MM.1S (cell line): Measurements from ENCODE around the gene KAT6B.
"Not testable (repeated sequence)": the region's sequence is repeated elsewhere in the genome, so short reads cannot be mapped to it uniquely, and the experiment has no call there.

Source experiments
- DNase-seq: peaks from one replicate; pipeline ENCODE4 v3.0.0-alpha.2; 2015
- H2AFZ ChIP-seq: fragments of 300-600 bp; sonication (generic); 2 replicates; pipeline ENCODE4 v1.6.0; 2016; ENCODE audit warnings: antibody characterized with exemption, low read length
- H3F3A ChIP-seq: fragments of 300-600 bp; sonication (generic); 2 replicates; pipeline ENCODE4 v1.6.1; 2016; ENCODE audit warnings: mild to moderate bottlenecking, antibody characterized with exemption, low read length, moderate library complexity, mixed read lengths; ENCODE audit not compliant: insufficient read depth
- H3K27ac ChIP-seq: fragments of 300-600 bp; sonication (generic); 2 replicates; pipeline ENCODE4 v1.5.1; 2016; ENCODE audit warnings: mild to moderate bottlenecking, low read length
- H3K27me3 ChIP-seq: fragments of 300-600 bp; sonication (generic); replicated peaks from 2 replicates; pipeline ENCODE4 v1.6.0; 2016; ENCODE audit warnings: low read length; ENCODE audit not compliant: insufficient read depth
- H3K36me3 ChIP-seq: fragments of 300-600 bp; sonication (generic); replicated peaks from 2 replicates; pipeline ENCODE4 v1.6.1; 2016; ENCODE audit warnings: mild to moderate bottlenecking, low read length, mixed read lengths; ENCODE audit not compliant: insufficient read depth
- H3K4me1 ChIP-seq: fragments of 300-600 bp; sonication (generic); 2 replicates; pipeline ENCODE4 v1.6.1; 2016; ENCODE audit warnings: low read length, mixed read lengths
- H3K4me2 ChIP-seq: fragments of 300-600 bp; sonication (generic); 2 replicates; pipeline ENCODE4 v1.6.0; 2016; ENCODE audit warnings: low read depth, low read length
- H3K4me3 ChIP-seq: fragments of 300-600 bp; sonication (generic); 2 replicates; pipeline ENCODE4 v1.5.1; 2016; ENCODE audit warnings: low read length, mixed read lengths
- H3K79me2 ChIP-seq: fragments of 300-600 bp; sonication (generic); 2 replicates; pipeline ENCODE4 v1.6.1; 2016; ENCODE audit warnings: mixed run types, low read length, mixed read lengths
- H3K9ac ChIP-seq: fragments of 300-600 bp; sonication (generic); 2 replicates; pipeline ENCODE4 v1.6.1; 2016; ENCODE audit warnings: low read length, mixed read lengths
- H3K9me2 ChIP-seq: fragments of 300-600 bp; sonication (generic); replicated peaks from 2 replicates; pipeline ENCODE4 v1.6.1; 2016; ENCODE audit warnings: mild to moderate bottlenecking, low read length, mixed read lengths; ENCODE audit not compliant: insufficient read depth
- H3K9me3 ChIP-seq: fragments of 300-600 bp; sonication (generic); replicated peaks from 2 replicates; pipeline ENCODE4 v1.6.1; 2016; ENCODE audit warnings: mild to moderate bottlenecking, low read length, mixed read lengths; ENCODE audit not compliant: insufficient read depth
- H4K20me1 ChIP-seq: fragments of 300-600 bp; sonication (generic); 2 replicates; pipeline ENCODE4 v1.6.1; 2016; ENCODE audit warnings: mild to moderate bottlenecking, low read length, moderate library complexity, mixed read lengths; ENCODE audit not compliant: insufficient read depth
- EZH2 ChIP-seq: fragments of 300-600 bp; sonication (generic); optimal IDR thresholded peaks from 2 replicates; pipeline ENCODE3; 2017; ENCODE audit warnings: low read depth, mild to moderate bottlenecking, antibody characterized with exemption, low read length, mixed read lengths
- EZH2phosphoT487 ChIP-seq: fragments of 300-600 bp; sonication (generic); IDR thresholded peaks from 2 replicates; pipeline ENCODE4 v1.6.1; 2018; ENCODE audit warnings: antibody characterized with exemption, low read length
- TF ChIP-seq, protein P1 (sequence below): fragments of 300-600 bp; sonication (generic); IDR thresholded peaks from 2 replicates; pipeline ENCODE4 v1.5.1; 2016; ENCODE audit warnings: antibody characterized with exemption, low read length, mixed read lengths

The KAT6B gene

DNA sequence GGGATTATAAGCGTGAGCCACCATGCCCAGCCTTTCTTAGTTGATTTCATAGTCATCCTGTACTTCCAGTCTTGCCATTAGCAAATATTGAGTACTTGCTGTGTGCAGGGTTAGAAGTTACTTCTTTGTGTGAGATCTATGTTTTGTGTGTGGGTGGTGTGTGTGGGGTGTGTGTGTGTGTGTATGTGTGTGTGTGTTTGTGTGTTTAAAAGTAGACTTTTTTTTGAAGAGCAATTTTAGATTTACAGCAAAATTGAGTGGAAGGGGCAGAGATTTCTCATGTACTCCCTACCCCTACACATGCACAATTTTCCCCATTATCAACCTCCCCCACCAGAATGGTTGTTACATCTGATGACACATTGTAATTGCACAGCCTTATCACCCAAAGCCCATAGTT is 48.2 kb downstream of the KAT6B start:
- no peak for DNase-seq
- peaks cover 19% of the 10 kb centered on the region for H3K79me2 ChIP-seq
- no peak for TF ChIP-seq EZH2
- TF ChIP-seq, protein P1, sequence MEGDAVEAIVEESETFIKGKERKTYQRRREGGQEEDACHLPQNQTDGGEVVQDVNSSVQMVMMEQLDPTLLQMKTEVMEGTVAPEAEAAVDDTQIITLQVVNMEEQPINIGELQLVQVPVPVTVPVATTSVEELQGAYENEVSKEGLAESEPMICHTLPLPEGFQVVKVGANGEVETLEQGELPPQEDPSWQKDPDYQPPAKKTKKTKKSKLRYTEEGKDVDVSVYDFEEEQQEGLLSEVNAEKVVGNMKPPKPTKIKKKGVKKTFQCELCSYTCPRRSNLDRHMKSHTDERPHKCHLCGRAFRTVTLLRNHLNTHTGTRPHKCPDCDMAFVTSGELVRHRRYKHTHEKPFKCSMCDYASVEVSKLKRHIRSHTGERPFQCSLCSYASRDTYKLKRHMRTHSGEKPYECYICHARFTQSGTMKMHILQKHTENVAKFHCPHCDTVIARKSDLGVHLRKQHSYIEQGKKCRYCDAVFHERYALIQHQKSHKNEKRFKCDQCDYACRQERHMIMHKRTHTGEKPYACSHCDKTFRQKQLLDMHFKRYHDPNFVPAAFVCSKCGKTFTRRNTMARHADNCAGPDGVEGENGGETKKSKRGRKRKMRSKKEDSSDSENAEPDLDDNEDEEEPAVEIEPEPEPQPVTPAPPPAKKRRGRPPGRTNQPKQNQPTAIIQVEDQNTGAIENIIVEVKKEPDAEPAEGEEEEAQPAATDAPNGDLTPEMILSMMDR, result no peak
- no peak for TF ChIP-seq EZH2phosphoT487
- no peaks in the 10 kb centered on the region for H3K4me1 ChIP-seq
- H3K27ac ChIP-seq, result no peak overlapping the region
- no peaks in the 10 kb centered on the region for H4K20me1 ChIP-seq
- no peaks in the 10 kb centered on the region for H3K27me3 ChIP-seq
- H2AFZ ChIP-seq, result no peak overlapping the region
- H3K4me2 ChIP-seq, result no peak overlapping the region
- no peaks in the 10 kb centered on the region for H3F3A ChIP-seq
- no peak overlapping the region for H3K9ac ChIP-seq
- H3K4me3 ChIP-seq, result no peak overlapping the region
- H3K9me3 ChIP-seq, result no peaks in the 10 kb centered on the region
- H3K9me2 ChIP-seq, result no peaks in the 10 kb centered on the region
- H3K36me3 ChIP-seq, result no peaks in the 10 kb centered on the region

DNA sequence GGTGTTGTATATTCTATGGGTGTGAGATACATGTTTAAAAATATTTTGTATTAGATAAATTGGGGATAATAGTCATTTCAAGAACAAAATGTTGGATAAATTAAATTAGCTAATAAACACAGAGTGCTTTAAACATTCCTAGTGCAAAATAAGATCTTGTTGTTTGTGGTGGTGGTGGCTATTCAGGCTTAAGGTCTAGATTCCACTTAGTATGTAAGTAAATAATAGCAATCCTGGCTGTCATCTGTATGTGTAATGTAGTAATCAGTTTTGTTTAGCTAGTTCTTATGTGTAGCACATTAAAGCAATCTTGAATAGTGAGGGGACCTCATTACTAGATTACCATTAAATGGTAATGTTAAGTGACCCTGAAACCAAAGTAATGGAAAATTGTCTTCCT is 48.7 kb downstream of the KAT6B start:
- Histone ChIP-seq H3F3A (no peaks in the 10 kb centered on the region), H3K36me3 (no peaks in the 10 kb centered on the region), H3K27ac (no peak overlapping the region), H3K4me1 (no peaks in the 10 kb centered on the region), H3K79me2 (peaks cover 16% of the 10 kb centered on the region; the same call in 1 of the 2 replicates), H3K9me2 (no peaks in the 10 kb centered on the region), H2AFZ (no peak overlapping the region), H4K20me1 (no peaks in the 10 kb centered on the region), H3K4me2 (no peak overlapping the region), H3K4me3 (no peak overlapping the region), H3K27me3 (no peaks in the 10 kb centered on the region), H3K9ac (no peak overlapping the region), H3K9me3 (no peaks in the 10 kb centered on the region)
- no peak for TF ChIP-seq EZH2phosphoT487
- TF ChIP-seq, protein P1, result no peak
- TF ChIP-seq EZH2, result no peak
- no peak for DNase-seq

DNA sequence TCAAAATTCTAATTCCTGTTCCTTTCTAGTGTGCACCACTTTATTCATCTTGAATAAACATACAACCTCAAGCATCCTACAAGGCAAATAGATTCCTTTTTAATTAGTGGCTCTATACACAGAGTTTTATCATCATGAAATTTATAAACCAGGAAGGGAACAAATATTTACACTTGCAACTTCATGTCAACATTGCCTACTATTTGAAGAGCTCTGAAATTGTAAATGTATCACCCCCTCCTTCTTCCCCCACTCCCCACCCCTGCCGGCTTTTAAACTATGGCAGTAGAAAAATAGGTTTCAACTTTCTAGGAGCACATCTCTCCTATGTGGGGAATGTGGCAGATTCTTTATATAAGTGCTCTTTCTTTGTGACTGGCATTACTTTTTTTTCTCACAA is 49.6 kb downstream of the KAT6B start:
- Histone ChIP-seq H3K9me2 (no peaks in the 10 kb centered on the region), H3K27ac (no peak overlapping the region), H3K79me2 (peaks cover 18% of the 10 kb centered on the region; the same call in 1 of the 2 replicates), H3K9ac (no peak overlapping the region), H3K4me1 (no peaks in the 10 kb centered on the region), H3F3A (no peaks in the 10 kb centered on the region), H3K4me2 (no peak overlapping the region), H3K27me3 (no peaks in the 10 kb centered on the region), H3K9me3 (no peaks in the 10 kb centered on the region), H3K4me3 (no peak overlapping the region), H4K20me1 (no peaks in the 10 kb centered on the region), H2AFZ (no peak overlapping the region), H3K36me3 (no peaks in the 10 kb centered on the region)
- no peak for TF ChIP-seq EZH2
- TF ChIP-seq, protein P1, result no peak
- TF ChIP-seq EZH2phosphoT487, result no peak
- no peak for DNase-seq

DNA sequence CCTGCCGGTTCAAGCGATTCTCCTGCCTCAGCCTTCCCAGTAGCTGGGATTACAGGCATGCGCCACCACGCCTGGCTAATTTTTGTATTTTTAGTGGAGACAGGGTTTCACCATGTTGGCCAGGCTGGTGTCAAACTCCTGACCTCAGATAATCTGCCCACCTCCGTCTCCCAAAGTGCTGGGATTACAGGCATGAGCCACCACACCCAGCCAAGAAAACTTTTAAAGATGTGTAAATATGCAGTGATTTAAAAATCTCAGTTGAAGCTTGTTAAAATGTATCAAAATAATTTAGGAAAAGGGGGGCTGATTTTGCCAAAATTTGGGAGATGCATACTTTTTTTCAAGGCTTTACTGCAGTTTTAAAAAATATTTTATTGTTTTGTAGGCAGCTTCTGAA is 50.7 kb downstream of the KAT6B start:
- not testable (repeated sequence) for H3K27ac ChIP-seq, H3K9me2 ChIP-seq, H3K9me3 ChIP-seq, H3F3A ChIP-seq, H2AFZ ChIP-seq, H3K36me3 ChIP-seq, H3K9ac ChIP-seq, H4K20me1 ChIP-seq, H3K4me3 ChIP-seq, H3K27me3 ChIP-seq, H3K4me1 ChIP-seq, DNase-seq, H3K4me2 ChIP-seq
- H3K79me2 ChIP-seq, result peaks cover 28% of the 10 kb centered on the region
